Fibroblast of mammary gland (primary cell): ENCODE measurements around the gene FGFR3.
"Not testable (repeated sequence)": the region's sequence is repeated elsewhere in the genome, so short reads cannot be mapped to it uniquely, and the experiment has no call there.

ENCODE experiments used
- DNase-seq: peaks from one replicate; pipeline ENCODE4 v3.0.0-alpha.2; 2010; ENCODE audit warnings: low read depth
- H3K4me3 ChIP-seq: 2 replicates; pipeline ENCODE4 v1.5.1; 2011; ENCODE audit warnings: low read depth, mild to moderate bottlenecking, low read length, moderate library complexity; ENCODE audit not compliant: control insufficient read depth
- TF ChIP-seq, protein P1 (sequence below): conservative IDR thresholded peaks from 2 replicates; pipeline ENCODE4 v1.5.1; 2011; ENCODE audit warnings: low read depth, low read length, inconsistent platforms; ENCODE audit not compliant: control insufficient read depth, insufficient read depth

The FGFR3 gene

DNA sequence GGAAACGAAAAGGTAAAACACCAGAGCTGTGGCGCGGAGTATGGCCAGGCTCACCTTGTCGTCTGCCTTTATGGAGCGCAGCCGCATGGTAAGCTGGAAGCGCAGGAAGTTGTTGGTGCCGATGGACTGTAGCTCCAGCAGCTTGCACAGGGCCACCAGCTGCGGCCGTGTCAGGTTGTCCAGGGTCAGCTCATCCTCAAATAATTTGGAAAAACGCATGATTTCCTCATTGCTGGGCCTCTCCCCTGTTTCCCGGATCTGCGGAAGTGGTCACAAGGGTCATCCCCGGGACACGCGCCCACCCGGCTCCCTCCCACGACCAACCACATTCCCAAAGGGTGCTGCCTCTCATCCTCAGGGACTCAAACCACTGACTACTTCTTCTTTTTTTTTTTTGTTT, 39.6 kb downstream of the FGFR3 start:
- TF ChIP-seq, protein P1, sequence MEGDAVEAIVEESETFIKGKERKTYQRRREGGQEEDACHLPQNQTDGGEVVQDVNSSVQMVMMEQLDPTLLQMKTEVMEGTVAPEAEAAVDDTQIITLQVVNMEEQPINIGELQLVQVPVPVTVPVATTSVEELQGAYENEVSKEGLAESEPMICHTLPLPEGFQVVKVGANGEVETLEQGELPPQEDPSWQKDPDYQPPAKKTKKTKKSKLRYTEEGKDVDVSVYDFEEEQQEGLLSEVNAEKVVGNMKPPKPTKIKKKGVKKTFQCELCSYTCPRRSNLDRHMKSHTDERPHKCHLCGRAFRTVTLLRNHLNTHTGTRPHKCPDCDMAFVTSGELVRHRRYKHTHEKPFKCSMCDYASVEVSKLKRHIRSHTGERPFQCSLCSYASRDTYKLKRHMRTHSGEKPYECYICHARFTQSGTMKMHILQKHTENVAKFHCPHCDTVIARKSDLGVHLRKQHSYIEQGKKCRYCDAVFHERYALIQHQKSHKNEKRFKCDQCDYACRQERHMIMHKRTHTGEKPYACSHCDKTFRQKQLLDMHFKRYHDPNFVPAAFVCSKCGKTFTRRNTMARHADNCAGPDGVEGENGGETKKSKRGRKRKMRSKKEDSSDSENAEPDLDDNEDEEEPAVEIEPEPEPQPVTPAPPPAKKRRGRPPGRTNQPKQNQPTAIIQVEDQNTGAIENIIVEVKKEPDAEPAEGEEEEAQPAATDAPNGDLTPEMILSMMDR: no peak
- DNase-seq: peak; percentile 23

DNA sequence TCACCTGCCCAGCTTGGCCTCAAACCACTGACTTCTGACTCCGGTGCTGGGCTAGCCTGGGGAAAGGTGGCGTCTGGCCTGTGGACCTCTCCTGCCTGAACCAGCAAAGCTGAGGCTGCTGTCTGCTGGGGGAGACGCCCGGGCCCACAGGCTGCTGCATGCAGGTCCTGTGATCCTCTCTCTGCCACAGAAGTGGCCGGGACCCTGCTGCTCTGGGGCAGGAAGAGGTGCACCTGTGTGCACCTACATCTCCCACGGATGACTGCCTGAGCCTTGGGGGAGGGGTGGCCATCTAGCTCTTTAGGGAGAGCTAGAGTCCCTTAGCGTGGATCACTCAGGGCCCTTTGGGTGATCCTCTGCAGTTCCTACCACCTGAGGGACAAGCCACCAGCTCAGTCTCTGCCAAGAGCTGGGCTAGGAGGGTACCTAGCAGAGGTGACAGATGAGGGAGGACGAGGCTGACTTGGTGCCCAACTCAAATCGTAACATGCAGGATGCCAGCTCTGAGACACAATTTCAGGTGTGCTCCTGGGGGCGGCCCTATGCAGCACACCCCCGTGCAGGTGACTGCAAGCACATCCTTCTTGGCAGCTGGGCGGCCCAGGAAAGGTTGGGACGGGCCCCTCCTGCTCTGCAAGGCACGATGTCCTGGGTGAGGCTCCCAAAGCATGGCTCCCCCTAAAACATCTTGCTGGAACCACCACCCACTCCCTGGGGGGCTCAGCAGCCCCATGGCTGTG, 40.4 kb downstream of the FGFR3 start:
- TF ChIP-seq, protein P1: no peak
- no peak overlapping the region for H3K4me3 ChIP-seq
- no peak for DNase-seq

More for the DNA sequence above, 39.6 kb downstream of the FGFR3 start:
- H3K4me3 ChIP-seq: no peak overlapping the region

DNA sequence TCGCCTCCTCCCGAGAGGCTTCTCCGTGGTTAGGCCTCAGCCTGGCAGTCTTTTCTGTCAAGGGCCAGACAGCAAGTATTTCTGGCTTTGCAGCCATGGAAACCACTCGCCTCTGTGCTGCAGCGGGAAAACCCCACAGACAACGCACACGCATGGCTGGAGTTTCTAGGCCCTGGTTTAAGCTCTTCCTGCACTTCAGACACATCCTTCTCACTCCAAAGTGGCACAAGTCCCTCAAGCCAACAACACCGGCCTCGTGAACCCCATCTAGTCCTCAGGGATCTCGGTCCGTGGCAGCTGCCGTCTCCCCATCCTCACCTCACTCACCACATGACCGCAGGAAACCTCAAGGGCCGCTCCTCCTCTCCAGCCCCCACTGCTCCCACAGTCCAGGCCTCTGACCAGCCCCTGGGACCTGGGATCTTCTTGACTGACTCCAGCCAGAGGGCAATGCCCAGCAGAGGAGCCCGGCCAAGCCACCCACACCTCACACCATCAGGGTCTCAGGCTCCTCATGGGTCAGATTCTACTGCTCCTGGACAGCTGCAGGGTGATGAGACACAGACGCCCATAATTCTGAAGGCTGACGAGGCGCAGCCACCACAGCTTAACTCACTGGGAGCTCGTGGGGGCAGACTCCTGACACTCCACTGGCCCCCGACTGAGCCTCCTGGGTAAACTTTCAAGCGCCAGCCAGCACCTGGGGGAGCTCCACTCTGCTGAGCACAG, 41.1 kb downstream of the FGFR3 start:
- no peak overlapping the region for H3K4me3 ChIP-seq
- TF ChIP-seq, protein P1: no peak
- DNase-seq: no peak

DNA sequence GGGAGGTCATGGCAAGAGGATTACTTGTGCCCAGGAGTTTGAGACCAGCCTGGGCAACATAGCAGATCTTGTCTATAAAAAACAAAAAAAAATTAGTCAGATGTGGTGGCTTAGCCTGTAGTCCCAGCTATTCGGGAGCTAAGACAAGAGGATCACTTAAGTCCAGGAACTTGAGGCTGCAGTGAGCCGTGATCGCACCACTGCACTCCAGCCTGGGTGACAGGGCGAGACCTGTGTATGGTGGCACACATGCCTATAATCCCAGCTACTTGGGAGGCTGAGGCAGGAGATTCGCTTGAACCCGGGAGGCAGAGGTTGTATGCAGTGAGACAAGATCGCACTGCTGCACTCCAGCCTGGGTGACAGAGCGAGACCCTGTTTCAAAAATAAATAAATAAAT, 42.7 kb downstream of the FGFR3 start:
- DNase-seq, H3K4me3 ChIP-seq: not testable (repeated sequence)

DNA sequence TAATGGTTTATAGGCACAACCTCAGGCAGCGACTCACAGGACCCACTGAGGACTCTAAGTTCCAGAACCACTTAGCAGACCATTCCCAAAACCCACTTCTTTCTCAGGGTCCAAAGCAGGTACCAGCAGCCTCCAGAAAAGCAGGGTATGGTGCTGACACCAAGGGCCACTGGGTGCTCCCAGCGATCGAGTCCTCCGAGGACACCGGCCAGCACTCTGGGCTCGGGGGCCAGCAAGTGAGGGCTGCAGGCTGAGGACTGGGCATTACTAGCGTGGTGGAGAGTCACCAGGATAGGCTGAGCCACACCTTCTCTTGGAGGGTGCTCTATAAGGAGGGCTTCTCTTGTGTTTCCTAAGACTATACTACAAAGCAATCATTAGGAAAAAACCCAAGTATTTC, 43.6 kb downstream of the FGFR3 start:
- TF ChIP-seq, protein P1: no peak

DNA sequence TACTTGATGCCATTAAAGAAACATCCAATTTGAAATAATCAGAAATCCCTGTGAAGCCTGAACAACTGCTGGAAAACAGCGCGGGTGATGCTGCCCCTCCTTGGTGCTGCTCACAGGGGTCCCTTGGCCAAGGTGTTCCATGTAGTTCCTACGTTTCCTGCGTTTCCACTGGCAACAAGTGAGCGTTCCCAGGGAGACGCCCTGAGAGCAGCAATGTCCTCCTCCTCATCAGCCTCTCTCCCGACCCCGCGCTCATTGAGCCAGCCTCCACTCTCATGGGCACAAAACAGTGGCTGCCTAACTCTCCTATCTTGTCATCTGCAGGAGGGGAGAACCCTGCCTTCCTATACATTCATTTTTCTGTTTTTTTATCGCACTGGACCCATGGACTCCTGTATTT, 44.0 kb downstream of the FGFR3 start:
- no peak overlapping the region for H3K4me3 ChIP-seq
- TF ChIP-seq, protein P1: no peak
- DNase-seq: no peak

More for the DNA sequence above, 43.6 kb downstream of the FGFR3 start:
- no peak overlapping the region for H3K4me3 ChIP-seq
- DNase-seq: no peak

DNA sequence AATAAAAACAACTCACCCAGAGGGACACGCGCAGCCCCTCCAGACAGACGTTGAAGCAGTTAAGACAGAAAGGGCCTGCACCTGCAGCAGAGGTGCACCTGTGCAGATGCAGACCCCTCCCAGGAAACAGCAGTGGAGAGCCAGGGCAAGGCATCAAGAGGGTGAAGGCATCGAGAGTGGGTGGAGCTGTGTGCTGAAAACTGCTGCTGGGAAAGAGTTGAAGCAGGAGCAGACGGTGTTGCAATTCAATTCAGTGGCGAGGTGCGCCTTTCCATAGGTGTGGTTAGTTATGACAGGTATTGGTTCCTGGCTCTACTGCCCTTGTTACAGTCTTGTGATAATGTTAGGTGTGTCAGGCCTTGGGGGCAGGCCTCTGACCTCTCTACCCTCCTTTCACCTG, 46.2 kb downstream of the FGFR3 start:
- DNase-seq: no peak
- TF ChIP-seq, protein P1: no peak
- no peak overlapping the region for H3K4me3 ChIP-seq
